ENCODE measurements around the gene NFIX.
A peak's percentile ranks its signal among the peaks of the same experiment; 100 is the strongest.

The NFIX gene

GRCh38 chr19:13023656-13024055 is 28.4 kb downstream of the NFIX start:
- no peak for DNase-seq

DNA sequence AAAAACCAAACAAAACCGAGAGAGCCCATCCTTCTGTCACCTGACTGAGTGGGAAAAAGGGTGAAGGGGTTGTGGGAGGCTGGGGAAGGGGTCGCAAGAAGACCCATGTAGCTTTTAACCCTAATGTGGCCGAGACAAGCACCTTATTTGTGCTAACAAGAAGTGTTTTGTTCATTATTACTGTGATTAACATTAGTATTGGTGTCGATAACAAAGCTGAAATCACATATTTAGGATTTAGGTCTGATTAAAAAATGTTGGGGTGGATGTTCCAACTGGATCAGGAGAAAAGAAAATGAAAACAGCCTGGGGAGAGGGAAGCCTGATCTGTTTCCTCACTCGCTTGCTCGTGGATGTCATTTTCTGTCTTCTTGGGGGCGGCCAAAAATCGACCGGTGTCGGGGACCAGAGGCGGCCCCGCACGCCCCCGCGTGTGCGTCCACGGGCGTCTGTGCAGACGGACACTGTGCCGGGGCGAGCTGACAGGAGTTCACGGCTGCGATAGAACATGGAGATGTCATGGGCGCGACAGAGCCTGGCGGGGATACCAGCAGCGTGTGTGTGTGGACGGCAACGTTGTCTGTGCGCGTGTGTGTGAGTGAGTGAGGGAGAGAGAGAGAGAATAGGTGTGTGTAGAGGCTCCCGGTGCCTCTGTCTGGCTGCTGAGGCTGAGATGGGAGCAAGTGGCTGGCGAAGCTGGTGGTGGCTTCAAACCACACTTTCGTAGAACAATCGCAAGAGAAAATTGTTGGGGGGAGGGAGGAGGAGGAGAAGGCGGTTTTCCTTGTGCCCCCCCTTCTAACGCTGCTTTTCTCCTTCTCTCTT is 29.1 kb downstream of the NFIX start:
- DNase-seq, result no peak

- DNase-seq, result no peak
Observed at GRCh38 chr19:13024951-13025697, 29.8 kb downstream of the NFIX start.

GRCh38 chr19:13025819-13026456 is 30.7 kb downstream of the NFIX start:
- no peak for DNase-seq

DNA sequence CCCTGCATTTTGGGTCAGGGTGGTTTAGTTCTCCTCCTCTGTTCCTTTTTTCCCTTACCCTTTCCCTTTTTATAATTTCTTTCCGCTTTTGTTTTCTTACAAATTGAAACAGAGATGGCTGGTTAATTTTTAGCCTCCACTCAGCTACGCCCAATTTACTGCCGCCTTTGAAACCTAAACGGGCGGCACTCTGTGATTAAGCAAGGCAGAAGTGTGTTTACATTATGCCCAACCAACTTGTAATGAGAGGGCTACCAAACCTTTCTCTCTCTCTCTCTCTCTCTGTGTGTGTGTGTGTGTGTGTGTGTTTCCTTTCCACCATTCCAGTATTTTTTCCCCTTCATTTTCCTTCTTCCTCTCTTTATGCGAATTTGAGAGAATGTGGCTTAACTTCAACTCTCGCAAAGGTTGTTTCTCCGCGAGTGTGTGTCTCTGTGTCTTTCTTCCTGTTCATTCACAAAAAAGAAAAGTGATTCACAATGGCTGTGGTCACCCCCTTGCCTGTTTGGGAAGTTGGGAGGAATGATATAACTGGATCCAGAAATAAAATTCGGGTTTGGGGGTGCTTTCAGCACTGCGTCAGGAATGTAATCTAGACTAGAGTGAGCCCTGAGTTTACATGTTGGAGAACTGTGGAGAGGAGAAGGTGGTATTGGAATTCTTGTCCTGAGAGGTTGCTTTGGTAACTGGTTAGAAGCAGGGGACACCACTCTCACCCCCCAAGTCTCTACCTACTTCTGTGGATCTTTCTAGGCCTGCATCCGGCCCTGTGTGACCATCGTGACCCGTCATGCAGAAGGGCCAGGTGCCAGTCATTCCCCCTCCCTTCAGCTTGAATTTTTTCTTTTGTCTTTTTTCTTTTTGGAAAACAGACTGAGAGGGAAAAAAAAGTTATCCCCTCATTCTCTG is 31.4 kb downstream of the NFIX start:
- DNase-seq, result no peak

DNA sequence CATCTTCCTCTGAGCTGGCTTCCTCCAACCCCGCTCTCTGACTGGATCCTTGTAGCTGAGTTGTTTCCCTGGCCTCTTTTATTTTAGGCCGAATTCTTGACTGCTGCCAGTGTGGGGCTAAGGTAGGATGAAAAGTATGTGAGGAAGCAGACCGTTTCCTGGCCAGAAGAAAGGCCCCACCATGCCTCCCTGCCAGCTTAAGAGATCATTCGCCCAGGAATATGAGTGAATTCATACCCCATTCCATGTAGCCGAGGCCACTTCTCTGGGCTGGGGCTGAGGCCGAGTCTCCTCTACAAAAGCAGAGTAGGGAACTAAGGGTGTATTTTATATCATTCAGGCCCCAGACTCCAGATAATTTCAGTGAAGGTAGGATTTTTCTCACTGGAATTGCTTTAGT is 32.3 kb downstream of the NFIX start:
- no peak for DNase-seq

DNA sequence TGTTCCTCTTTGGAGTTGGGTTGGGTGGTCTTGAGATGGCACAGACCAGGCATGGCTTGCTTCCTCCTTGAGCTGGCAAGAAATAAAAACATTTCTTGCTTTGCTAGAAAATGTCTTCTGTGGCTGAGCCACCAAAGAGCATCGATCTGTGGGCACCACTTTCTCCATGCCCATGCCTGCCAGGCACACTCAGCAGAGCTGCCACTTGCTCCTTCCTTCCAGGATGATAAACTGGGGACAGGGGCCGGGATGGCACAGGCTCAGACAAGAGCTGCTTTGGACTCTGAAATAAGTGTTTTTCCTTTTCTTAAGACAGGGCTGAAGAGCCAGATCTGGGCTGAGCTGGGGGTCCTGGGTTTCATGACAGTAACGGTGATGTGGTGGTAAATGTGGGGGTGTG is 32.8 kb downstream of the NFIX start:
- no peak for DNase-seq

DNA sequence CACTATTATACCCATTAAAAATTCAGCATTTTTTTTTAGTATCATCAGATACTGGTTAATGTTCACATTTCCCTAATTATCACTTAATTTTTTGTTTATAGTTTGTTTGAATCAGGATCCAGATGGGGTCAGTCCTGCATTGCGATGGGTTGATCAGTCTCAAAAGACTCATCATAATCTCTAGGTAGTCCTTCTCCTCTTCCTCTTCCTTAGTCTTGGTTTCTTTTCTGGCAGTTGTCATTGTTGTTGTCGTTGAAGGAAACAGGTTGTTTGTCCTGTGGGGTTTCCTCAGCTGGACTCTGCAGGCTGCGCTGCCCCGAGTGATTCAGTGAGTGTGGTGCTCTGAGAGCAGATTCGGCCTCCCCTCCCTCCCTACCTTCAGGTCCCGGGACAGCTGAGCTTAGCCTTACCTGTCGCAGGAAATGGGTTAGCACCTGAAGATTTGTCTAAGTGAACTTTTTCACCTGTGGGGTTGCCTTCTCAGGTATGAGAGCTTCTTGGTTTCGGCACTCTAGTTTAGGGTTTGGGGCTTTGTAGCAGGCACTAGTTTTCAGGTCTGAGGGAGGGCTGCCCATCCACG is 34.1 kb downstream of the NFIX start:
- DNase-seq, result no peak

DNA sequence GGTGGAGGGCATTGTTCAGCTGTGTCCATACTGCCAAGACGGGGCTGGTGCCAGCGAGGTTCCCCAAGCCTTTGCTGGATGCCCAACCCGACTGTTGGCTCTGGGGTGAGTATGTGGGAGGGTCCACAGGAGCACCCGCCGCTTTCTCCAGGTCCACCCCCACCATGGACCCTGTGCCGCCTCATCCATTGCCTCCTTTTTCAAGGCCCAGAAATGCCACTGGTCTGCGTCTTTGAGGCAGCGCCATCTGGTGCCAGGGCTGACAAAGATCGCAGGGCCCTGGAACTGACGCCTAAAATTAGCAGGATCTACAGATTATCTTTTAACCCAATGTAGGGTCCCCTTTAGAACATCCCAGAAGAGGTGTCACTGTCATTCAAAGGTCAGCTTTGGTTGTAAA is 34.6 kb downstream of the NFIX start:
- DNase-seq, result no peak

DNA sequence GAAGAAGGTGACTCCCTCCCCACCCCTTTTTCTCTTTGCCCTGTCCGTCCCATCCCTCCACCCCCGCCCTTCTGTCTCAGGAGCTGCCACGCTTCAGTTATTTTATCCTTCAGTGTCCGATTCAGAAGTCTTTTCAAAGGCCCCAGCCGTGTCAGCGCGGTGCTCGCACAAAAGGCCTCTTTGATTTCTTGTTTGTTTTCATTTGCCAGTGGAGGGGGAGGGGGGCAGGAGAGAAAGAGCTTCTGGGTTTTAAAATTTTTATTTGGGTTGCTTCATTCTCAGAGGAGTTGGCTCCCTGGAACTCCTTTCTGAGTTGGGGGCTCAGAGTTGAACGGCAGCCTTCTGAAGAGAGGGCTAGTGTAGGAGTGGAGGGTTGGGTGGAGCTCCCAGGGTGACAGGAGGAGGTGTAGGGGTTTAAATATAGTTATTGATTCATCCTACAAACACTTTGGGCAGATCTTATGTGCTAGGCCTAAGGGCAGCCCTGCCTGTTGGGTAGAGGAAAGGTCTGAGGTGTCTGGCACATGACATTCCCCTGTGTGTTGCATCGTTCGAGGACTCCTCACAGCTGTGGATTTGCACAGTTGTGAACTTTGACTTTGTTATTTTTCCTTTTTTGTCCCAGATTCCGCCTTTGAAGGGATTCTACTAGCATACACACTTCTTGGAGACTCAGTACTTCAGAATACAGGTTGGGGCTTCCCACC is 36.8 kb downstream of the NFIX start:
- DNase-seq, result no peak

GRCh38 chr19:13032837-13033236 is 37.6 kb downstream of the NFIX start:
- no peak for DNase-seq

- DNase-seq, result no peak
Observed at GRCh38 chr19:13033244-13033643, 38.0 kb downstream of the NFIX start.

DNA sequence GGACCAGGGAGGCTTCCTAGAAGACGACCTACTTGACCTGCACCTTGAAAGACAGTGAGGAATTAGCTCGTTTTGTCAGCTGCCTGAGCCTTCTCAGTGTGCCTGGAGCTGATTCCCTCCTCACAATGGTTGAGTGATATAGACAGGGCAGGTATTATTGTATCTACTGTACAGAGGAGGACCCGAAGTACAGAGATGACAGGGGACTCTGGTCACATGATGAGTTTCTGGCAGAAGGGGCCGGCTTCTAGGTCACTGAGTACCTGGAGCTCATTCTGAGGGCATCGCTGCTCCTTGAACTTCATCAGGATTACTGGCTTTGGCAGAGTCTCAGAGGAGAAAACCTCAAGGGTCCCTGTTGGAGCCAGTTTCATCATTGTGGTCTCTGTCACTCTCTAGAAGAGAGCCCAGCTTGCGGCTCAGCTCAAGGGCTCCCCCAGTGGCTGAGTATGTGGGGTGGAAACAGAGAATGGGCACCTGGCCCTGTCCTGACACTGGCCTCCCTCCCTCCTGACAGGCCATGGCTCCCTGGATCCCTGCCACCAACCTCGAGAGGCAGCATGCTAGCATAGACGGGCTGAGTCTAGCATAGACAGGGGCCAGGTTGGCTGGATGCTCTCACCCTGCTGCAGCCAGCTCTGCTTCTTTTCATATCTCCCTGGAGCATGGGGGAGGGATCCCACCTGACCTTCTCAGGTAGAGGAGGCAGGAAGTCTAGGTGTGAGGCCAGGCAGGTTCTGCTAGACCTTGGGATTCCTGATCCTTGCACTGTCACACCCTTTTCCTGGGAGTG is 38.7 kb downstream of the NFIX start:
- DNase-seq, result peak; percentile 54

DNA sequence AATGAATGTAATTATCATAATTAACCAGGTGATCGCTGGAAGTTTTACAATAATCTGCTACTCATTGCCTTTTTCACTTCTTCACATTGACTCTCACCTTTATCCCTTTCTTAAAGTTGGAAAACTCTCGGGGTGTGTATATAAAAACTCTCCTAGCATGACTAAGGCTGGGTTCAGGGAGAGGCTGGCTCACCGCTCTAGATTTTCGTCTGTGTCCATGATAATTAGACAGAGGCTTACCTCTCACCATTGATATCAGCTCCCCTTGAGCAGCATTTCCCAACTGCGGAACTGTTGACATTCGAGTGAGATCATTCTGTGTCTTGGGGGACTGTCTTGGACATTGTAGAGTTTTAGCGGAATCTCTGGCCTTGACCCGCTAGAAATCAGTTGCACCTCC is 39.4 kb downstream of the NFIX start:
- no peak for DNase-seq

GRCh38 chr19:13035820-13036365 is 40.6 kb downstream of the NFIX start:
- DNase-seq, result no peak

DNA sequence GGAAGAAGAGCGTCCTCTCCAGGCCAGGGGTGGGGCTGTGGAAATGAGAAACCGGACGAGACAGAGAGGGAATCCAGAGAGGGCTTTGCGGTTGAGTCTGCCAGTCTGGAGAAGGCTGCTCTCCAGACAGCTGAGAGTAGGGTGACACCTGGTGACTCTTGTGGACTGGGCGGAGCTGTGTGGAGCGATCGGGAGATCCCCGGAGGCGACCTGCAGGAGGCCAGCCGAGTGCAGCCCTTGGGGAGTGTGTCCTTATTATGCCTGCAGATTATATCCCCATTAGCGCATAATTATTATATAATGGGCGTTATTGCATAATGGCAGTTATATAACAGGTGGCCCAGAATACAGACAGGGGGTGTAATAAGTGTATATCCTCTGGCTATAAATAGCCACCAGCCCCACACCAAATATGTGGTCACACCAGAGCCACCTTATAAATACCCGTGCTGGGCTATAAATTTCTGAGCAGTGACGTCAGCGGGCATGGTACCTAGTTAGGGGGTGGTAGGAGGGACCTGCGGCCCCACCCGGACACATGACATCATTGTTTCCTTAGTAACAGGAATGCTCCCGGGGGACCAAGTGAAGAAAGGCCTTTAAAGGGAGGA is 41.2 kb downstream of the NFIX start:
- no peak for DNase-seq

DNA sequence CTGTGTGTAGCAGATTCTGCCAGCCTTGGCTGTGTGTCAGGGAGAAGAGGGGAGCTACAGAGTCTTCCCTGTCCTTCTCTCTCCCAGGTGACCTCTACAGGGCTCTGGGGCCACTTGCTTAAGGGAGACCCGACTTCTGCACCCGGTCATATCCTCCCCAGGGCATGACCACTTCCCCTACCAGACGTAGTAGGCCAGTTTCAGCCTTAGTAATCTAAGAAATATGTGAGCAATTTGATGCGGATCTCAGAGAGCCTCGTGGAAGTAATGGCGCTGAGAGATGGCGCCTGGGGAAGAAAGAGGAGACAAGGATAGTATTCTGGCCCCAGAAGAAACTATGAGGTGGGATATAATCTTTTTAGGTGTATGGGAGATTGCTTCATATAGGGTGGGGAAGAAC is 41.9 kb downstream of the NFIX start:
- DNase-seq, result peak; percentile 18

DNA sequence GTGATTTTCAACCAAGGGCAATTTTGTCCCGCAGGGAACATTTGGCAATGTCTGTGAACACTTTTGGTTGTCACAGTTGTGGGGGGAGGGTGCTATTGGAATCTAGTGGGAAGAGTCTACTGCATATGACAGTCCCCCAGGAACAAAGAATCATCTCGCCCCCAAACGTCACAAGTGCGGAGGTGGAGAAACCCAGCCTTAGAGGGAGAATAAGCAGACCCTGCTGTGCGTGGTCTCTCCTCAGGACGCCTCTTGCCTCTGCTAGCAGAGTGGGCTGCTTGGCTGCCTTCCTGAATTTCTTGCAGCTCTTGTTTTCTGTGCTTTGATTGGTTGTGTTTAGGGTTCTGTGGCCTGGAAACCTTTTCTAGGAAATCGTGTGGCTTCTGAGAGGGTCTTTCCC is 42.5 kb downstream of the NFIX start:
- DNase-seq, result no peak

DNA sequence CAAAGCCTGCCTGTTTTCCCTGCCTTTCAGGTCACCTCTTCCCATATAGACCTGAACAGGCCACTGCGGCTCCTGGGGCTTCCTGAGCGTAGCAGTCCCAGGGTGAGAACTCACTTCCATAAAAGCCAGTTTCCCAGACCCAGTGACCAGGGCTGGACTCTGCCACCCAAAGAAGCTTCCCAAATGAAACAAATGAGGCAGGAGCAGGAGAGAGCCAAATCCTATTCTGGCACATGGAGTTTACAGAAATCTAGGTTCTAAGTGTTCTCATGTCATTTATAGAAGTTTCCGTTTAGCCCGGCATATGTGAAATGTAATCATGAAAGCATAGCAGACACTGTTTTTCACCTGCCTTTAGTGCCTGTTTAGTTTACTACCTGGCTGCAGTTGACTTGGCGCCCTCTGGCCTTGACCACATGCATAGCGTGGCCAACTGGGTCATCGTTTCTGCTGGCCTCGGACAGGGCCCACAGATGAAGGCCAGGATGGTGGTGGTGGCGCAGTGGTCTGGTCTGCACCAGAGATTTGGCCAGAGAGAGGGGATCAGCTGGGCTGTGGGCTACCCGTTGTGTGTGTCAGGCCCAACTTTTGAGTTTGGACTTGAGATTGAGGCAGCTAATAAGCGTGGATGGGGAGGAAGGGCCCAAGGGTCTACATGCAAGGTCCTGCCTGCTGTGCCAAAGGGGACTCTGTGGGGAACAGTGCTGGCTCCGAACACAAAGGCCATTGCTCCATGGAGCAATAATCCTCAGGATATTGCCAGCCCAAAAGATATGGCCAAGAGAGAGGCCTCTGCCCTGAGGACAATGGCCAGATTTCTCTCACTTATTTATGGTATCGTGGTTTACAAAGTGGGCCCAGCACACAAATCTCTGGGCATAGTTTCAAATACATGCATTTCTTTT is 43.3 kb downstream of the NFIX start:
- no peak for DNase-seq

Data from activated CD4-positive, alpha-beta T cell treated with anti-CD3 and anti-CD28 coated beads, Interleukin-10, Interleukin-2, amounts not matched to agents 100 ng/mL and 50 ng/mL, durations not matched to agents 16 hours and 8 hours (primary cell).